ENCODE measurements around the gene CDK18. TPM values are rescaled to one million over a fixed set of nuclear protein-coding genes. Genes with fewer than 3 reads are reported as not detected.
"Not testable (repeated sequence)": the region's sequence is repeated elsewhere in the genome, so short reads cannot be mapped to it uniquely, and the experiment has no call there.

The CDK18 gene
- polyA plus RNA-seq, 1 donor from 2014 or later = not detected

GRCh38 chr1:205481629-205482151 lies 22.8 kb upstream of the CDK18 start:
- no peak overlapping the region for H3K4me3 ChIP-seq (ENCODE audit: low read length)
- H3K9me2 ChIP-seq (ENCODE audit: insufficient read depth, low read length) = no peaks in the 10 kb centered on the region
- H2AFZ ChIP-seq (ENCODE audit: low read depth, low read length) = no peak overlapping the region
- H3K27me3 ChIP-seq (ENCODE audit: insufficient read depth, low read depth, low read length) = no peaks in the 10 kb centered on the region
- H3K9ac ChIP-seq (ENCODE audit: low read length) = no peak overlapping the region
- no peaks in the 10 kb centered on the region for H3K79me2 ChIP-seq (replicated peaks; ENCODE audit: insufficient read depth, low read length)
- no peaks in the 10 kb centered on the region for H3F3A ChIP-seq (ENCODE audit: insufficient read depth, low read length, poor library complexity, severe bottlenecking)
- TF ChIP-seq EP300 (conservative IDR thresholded peaks at IDR 0.05; ENCODE audit: poor library complexity, severe bottlenecking) (no peak), RAD21 (conservative IDR thresholded peaks at IDR 0.05) (no peak), EZH2 (IDR thresholded peaks at IDR 0.05; ENCODE audit: borderline replicate concordance, insufficient read depth, low read length, poor library complexity, severe bottlenecking) (no peak), MXI1 (conservative IDR thresholded peaks at IDR 0.05; ENCODE audit: poor library complexity, severe bottlenecking) (no peak)
- no peaks in the 10 kb centered on the region for H4K20me1 ChIP-seq (ENCODE audit: insufficient read depth)
- no peaks in the 10 kb centered on the region for H3K9me3 ChIP-seq (ENCODE audit: low read length)
- H3K27ac ChIP-seq (ENCODE audit: low read length) = no peak overlapping the region
- no peaks in the 10 kb centered on the region for H3K36me3 ChIP-seq (ENCODE audit: insufficient read depth, low read length)
- H3K4me2 ChIP-seq (ENCODE audit: low read length) = no peak overlapping the region

GRCh38 chr1:205482587-205482986 lies 21.9 kb upstream of the CDK18 start:
- H3K27me3 ChIP-seq (ENCODE audit: insufficient read depth, low read depth, low read length); H3F3A ChIP-seq (ENCODE audit: insufficient read depth, low read length, poor library complexity, severe bottlenecking); H3K79me2 ChIP-seq (replicated peaks; ENCODE audit: insufficient read depth, low read length); H3K9me3 ChIP-seq (ENCODE audit: low read length); H3K4me3 ChIP-seq (ENCODE audit: low read length); H3K4me2 ChIP-seq (ENCODE audit: low read length); H2AFZ ChIP-seq (ENCODE audit: low read depth, low read length); H3K9me2 ChIP-seq (ENCODE audit: insufficient read depth, low read length); H4K20me1 ChIP-seq (ENCODE audit: insufficient read depth); H3K27ac ChIP-seq (ENCODE audit: low read length); H3K36me3 ChIP-seq (ENCODE audit: insufficient read depth, low read length); H3K9ac ChIP-seq (ENCODE audit: low read length): not testable (repeated sequence)

GRCh38 chr1:205483372-205483771 lies 21.1 kb upstream of the CDK18 start:
- Histone ChIP-seq H3K9me2 (ENCODE audit: insufficient read depth, low read length) (no peaks in the 10 kb centered on the region), H3K9ac (ENCODE audit: low read length) (no peak overlapping the region), H3K27me3 (ENCODE audit: insufficient read depth, low read depth, low read length) (no peaks in the 10 kb centered on the region), H3K36me3 (ENCODE audit: insufficient read depth, low read length) (no peaks in the 10 kb centered on the region), H3K4me3 (ENCODE audit: low read length) (no peak overlapping the region), H2AFZ (ENCODE audit: low read depth, low read length) (no peak overlapping the region), H3F3A (ENCODE audit: insufficient read depth, low read length, poor library complexity, severe bottlenecking) (no peaks in the 10 kb centered on the region), H3K27ac (ENCODE audit: low read length) (no peak overlapping the region), H3K9me3 (ENCODE audit: low read length) (no peaks in the 10 kb centered on the region), H3K4me2 (ENCODE audit: low read length) (no peak overlapping the region), H3K79me2 (replicated peaks; ENCODE audit: insufficient read depth, low read length) (no peaks in the 10 kb centered on the region), H4K20me1 (ENCODE audit: insufficient read depth) (no peaks in the 10 kb centered on the region)
- TF ChIP-seq EZH2 (IDR thresholded peaks at IDR 0.05; ENCODE audit: borderline replicate concordance, insufficient read depth, low read length, poor library complexity, severe bottlenecking) = no peak
- no peak for TF ChIP-seq SMC3 (conservative IDR thresholded peaks at IDR 0.05; ENCODE audit: poor library complexity)
- no peak for TF ChIP-seq TAF1 (IDR thresholded peaks at IDR 0.05; ENCODE audit: low read depth)
- TF ChIP-seq REST (IDR thresholded peaks at IDR 0.05; ENCODE audit: borderline replicate concordance) = no peak
- TF ChIP-seq CTCF (IDR thresholded peaks at IDR 0.05; ENCODE audit: poor library complexity, severe bottlenecking) = no peak

All from neural cell (in vitro differentiated cells).